Measurements from ENCODE around the gene DUSP3. TPM values are rescaled to one million over a fixed set of nuclear protein-coding genes. Genes with fewer than 3 reads are reported as not detected.

The DUSP3 gene
- total RNA-seq, 1 experiment from 2014 or later = 16.9 TPM

DNA sequence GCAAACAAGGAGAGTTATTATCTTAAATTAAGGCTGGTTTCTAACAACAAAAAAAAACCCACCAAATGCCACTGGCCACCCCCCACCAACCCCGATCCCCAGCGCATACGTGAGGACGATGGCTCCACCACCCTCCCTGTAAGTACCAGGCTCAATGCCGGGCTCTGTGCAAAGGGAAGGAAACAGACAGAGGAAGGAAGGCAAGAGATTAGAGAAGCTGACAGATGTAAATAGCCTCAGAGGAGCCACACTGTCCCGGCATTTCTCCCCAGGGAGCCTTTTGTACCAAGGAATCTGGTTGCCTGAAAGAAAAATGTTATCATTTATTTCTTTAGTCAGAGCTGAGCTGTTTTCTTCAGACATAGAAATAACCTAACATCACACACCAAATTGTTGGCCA, 33.2 kb downstream of the DUSP3 start:
- Histone ChIP-seq H3K18ac (ENCODE audit: insufficient read length, low read depth, low read length) (no peak overlapping the region), H2BK5ac (ENCODE audit: insufficient read length, low read length) (no peak overlapping the region), H3K4me2 (ENCODE audit: insufficient read depth, insufficient read length, low read length) (no peak overlapping the region), H4K5ac (ENCODE audit: insufficient read length, low read depth, low read length) (no peak overlapping the region), H4K20me1 (ENCODE audit: control insufficient read depth, insufficient read depth, insufficient read length) (no peaks in the 10 kb centered on the region), H3K14ac (ENCODE audit: insufficient read depth, low read length) (no peak overlapping the region), H3K9me3 (ENCODE audit: control insufficient read depth, low read depth, low read length) (no peaks in the 10 kb centered on the region), H3T11ph (ENCODE audit: low read length) (no peak overlapping the region), H2BK15ac (ENCODE audit: low read depth, low read length) (no peak overlapping the region), H2BK20ac (ENCODE audit: low read depth, low read length, poor library complexity, severe bottlenecking) (no peak overlapping the region), H3K79me2 (ENCODE audit: insufficient read depth, low read length) (no peaks in the 10 kb centered on the region), H3K56ac (ENCODE audit: insufficient read length, low read depth, low read length) (no peak overlapping the region), H3K9ac (ENCODE audit: extremely low read depth, insufficient read length, low read length) (no peak overlapping the region), H2BK120ac (ENCODE audit: low read depth, low read length, poor library complexity, severe bottlenecking) (no peak overlapping the region), H3K23ac (ENCODE audit: insufficient read length, low read depth, low read length) (no peak overlapping the region), H2BK12ac (ENCODE audit: insufficient read length, low read depth, low read length) (no peak overlapping the region), H3K79me1 (ENCODE audit: insufficient read depth, low read depth, low read length, poor library complexity, severe bottlenecking) (no peaks in the 10 kb centered on the region), H2AK5ac (ENCODE audit: insufficient read length, low read length) (no peak overlapping the region), H3K23me2 (ENCODE audit: insufficient read length, low read depth, low read length, poor library complexity, severe bottlenecking) (no peaks in the 10 kb centered on the region), H3K27me3 (ENCODE audit: insufficient read depth, low read length) (no peaks in the 10 kb centered on the region), H3K4ac (ENCODE audit: low read depth, low read length) (no peak overlapping the region), H3K4me1 (ENCODE audit: insufficient read depth, low read length) (no peaks in the 10 kb centered on the region), H2AFZ (ENCODE audit: low read length) (no peak overlapping the region), H4K8ac (replicated peaks; ENCODE audit: insufficient read length, low read depth, low read length) (no peak overlapping the region), H4K91ac (ENCODE audit: insufficient read length, low read depth, low read length) (no peak overlapping the region), H3K27ac (ENCODE audit: insufficient read length, low read depth, low read length) (no peak overlapping the region)
- Mint-ChIP-seq H3K9me3 (peaks cover 3 to 8% of the 10 kb centered on the region in 2 experiments; a peak in 4 of 5 replicates), H3K4me3 (peak overlapping the region in 1 of 2 experiments; percentile 27; a peak in 1 of 5 replicates), H3K27ac (no peak overlapping the region; a peak in 1 of 7 replicates), H3K4me1 (peaks cover 38 to 40% of the 10 kb centered on the region in 2 experiments), H3K27me3 (ENCODE audit: low read depth) (peaks cover 8% of the 10 kb centered on the region), H3K36me3 (ENCODE audit: insufficient read depth in 1 of 3, low read depth in 3 of 3) (peaks cover 0 to 4% (median 0%) of the 10 kb centered on the region in 3 experiments; a peak in 1 of 7 replicates)
- DNase-seq = no peak
- no CpG with 5 or more reads among the region's 6 CpGs for WGBS (ENCODE audit: extremely low coverage, insufficient read length, low lambda C conversion rate)
- TF ChIP-seq, protein P1, sequence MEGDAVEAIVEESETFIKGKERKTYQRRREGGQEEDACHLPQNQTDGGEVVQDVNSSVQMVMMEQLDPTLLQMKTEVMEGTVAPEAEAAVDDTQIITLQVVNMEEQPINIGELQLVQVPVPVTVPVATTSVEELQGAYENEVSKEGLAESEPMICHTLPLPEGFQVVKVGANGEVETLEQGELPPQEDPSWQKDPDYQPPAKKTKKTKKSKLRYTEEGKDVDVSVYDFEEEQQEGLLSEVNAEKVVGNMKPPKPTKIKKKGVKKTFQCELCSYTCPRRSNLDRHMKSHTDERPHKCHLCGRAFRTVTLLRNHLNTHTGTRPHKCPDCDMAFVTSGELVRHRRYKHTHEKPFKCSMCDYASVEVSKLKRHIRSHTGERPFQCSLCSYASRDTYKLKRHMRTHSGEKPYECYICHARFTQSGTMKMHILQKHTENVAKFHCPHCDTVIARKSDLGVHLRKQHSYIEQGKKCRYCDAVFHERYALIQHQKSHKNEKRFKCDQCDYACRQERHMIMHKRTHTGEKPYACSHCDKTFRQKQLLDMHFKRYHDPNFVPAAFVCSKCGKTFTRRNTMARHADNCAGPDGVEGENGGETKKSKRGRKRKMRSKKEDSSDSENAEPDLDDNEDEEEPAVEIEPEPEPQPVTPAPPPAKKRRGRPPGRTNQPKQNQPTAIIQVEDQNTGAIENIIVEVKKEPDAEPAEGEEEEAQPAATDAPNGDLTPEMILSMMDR (conservative IDR thresholded peaks at IDR 0.05) = no peak
